HL-60 (cell line): Measurements from ENCODE around the gene EBF3.

Experiments
- CTCF ChIP-seq: IDR thresholded peaks from one replicate; pipeline ENCODE4 v1.5.1; 2011; ENCODE audit warnings: low read length, control low read depth, inconsistent platforms; ENCODE audit not compliant: insufficient read depth
- GABPA ChIP-seq: IDR thresholded peaks from 2 replicates; pipeline ENCODE4 v1.6.1; 2012; ENCODE audit warnings: low read depth

- TF ChIP-seq CTCF (no peak), GABPA (no peak)
Observed at GRCh38 chr10:129815898-129816655, 148.0 kb downstream of the EBF3 start.
